Sigmoid colon (tissue), 7 donors: ENCODE data around the gene HOXC5. TPM values are rescaled to one million over a fixed set of nuclear protein-coding genes. Genes with fewer than 3 reads are reported as not detected.
A peak's percentile ranks its signal among the peaks of the same experiment; 100 is the strongest.

Experiments
- DNase-seq: peaks from one replicate; pipeline ENCODE4 v3.0.0-alpha.2; 2019
- H3K27ac ChIP-seq, 4 donors: fragments of 200-600 bp; sonication (generic); one replicate each; pipeline ENCODE4 v1.5.1; 2016 to 2019; ENCODE audit warnings: mild to moderate bottlenecking in 1 of 4
- H3K27me3 ChIP-seq, 3 donors: fragments of 200-600 bp; sonication (generic); one replicate each; pipeline ENCODE4 v1.5.1; 2019; ENCODE audit warnings: mild to moderate bottlenecking in 1 of 3
- H3K36me3 ChIP-seq, 4 donors: fragments of 200-600 bp; sonication (generic); one replicate each; pipeline ENCODE4 v1.5.1; 2016 to 2019
- H3K4me1 ChIP-seq, 4 donors: fragments of 200-600 bp; sonication (generic); one replicate each; pipeline ENCODE4 v1.5.1; 2017 to 2019
- H3K4me3 ChIP-seq, 4 donors: fragments of 200-600 bp; sonication (generic); one replicate each; pipeline ENCODE4 v1.5.1; 2017 to 2019; ENCODE audit warnings: mild to moderate bottlenecking in 2 of 4, moderate library complexity in 1 of 4
- H3K9me3 ChIP-seq, 4 donors: fragments of 200-600 bp in 3 of 4; sonication (generic) in 3 of 4; one replicate each; pipeline versions ENCODE4 v1.5.1 to v1.6.1; 2013 to 2019
- CTCF ChIP-seq, 4 experiments: fragments of 450-650 bp in 3 of 4; fragments of 200-600 bp in 1 of 4; IDR thresholded peaks; one replicate each; pipeline ENCODE4 v1.5.1; 2016 to 2019; ENCODE audit warnings: antibody characterized with exemption in 4 of 4, mild to moderate bottlenecking in 3 of 4, moderate library complexity in 2 of 4
- EP300 ChIP-seq, 4 donors: sonication (generic); formaldehyde crosslinking; IDR thresholded peaks; one replicate each; pipeline ENCODE4 v1.6.1; 2017; ENCODE audit warnings: antibody characterized with exemption in 4 of 4
- POLR2A ChIP-seq, 2 donors: fragments of 450-650 bp; IDR thresholded peaks; one replicate each; pipeline ENCODE4 v1.6.1; 2016; ENCODE audit warnings: antibody characterized with exemption in 2 of 2, mild to moderate bottlenecking in 2 of 2, moderate library complexity in 2 of 2
- POLR2AphosphoS5 ChIP-seq, 4 donors: sonication (generic); formaldehyde crosslinking; IDR thresholded peaks; one replicate each; pipeline ENCODE4 v1.6.1; 2017; ENCODE audit warnings: antibody characterized with exemption in 4 of 4
- WGBS, 2 donors: extraction: QIAGEN DNeasy Blood & Tissue Kit; methylation state at CpG; one replicate each; pipeline ENCODE4 v1.1.7; 2013; 5-methylcytosine and 5-hydroxymethylcytosine counted together
- intact Hi-C: fragments of 100-400 bp; cut with DNase I; formaldehyde crosslinking; loops from one replicate; pipeline ENCODE4 v1.15.1; 2023
- polyA plus RNA-seq, 3 donors: library from polyadenylated mRNA; stranded (reverse); fragments of 200-250 nt; gene quantifications; one replicate each; pipeline ENCODE4 v1.2.3, GENCODE V29; 2013
- total RNA-seq, 4 donors: library from RNA; depleted of rRNA; stranded (reverse); fragments of >200 nt; gene quantifications; one replicate each; pipeline ENCODE4 v1.1.0, GENCODE V29; 2016
- donor health status: healthy with polysubstance abuse.
- donor health status: Bipolar disorder and iron deficiency.
- donor health status: healthy.

The HOXC5 gene
- total and polyA plus RNA-seq, 7 donors: 0.03 to 1.4 TPM; not detected in 5

GRCh38 chr12:54004063-54004840 is 28.6 kb upstream of the HOXC5 start:
- WGBS, 2 donors: 27 to 44% methylated on average over 20 of the region's 20 CpGs
- H3K9me3 ChIP-seq: no peaks in the 10 kb centered on the region
- peaks cover 85 to 100% (median 99%) of the 10 kb centered on the region in 3 donors for H3K27me3 ChIP-seq
- TF ChIP-seq EP300 (IDR thresholded peaks at IDR 0.05) (no peak), POLR2AphosphoS5 (IDR thresholded peaks at IDR 0.05) (no peak), CTCF (IDR thresholded peaks at IDR 0.05) (no peak), POLR2A (IDR thresholded peaks at IDR 0.05) (no peak)
- no peak overlapping the region for H3K4me3 ChIP-seq
- no peak for DNase-seq
- no peak overlapping the region for H3K27ac ChIP-seq
- intact Hi-C loops: loop anchor here (10.0 kb wide), 1 partner anchor 371 kb away; no protein-coding TSS in a partner anchor
- peaks cover 0 to 27% (median 24%) of the 10 kb centered on the region in 4 donors for H3K4me1 ChIP-seq
- no peaks in the 10 kb centered on the region for H3K36me3 ChIP-seq

GRCh38 chr12:54004841-54005530 is 27.9 kb upstream of the HOXC5 start:
- intact Hi-C loops: loop anchor here (10.0 kb wide), 1 partner anchor 370 kb away; no protein-coding TSS in a partner anchor
- no peak for TF ChIP-seq CTCF (IDR thresholded peaks at IDR 0.05)
- TF ChIP-seq POLR2AphosphoS5 (IDR thresholded peaks at IDR 0.05): no peak
- no peak for TF ChIP-seq POLR2A (IDR thresholded peaks at IDR 0.05)
- no peak for TF ChIP-seq EP300 (IDR thresholded peaks at IDR 0.05)
- Histone ChIP-seq H3K36me3 (no peaks in the 10 kb centered on the region), H3K9me3 (no peaks in the 10 kb centered on the region), H3K27me3 (peaks cover 83 to 100% (median 99%) of the 10 kb centered on the region in 3 donors), H3K4me3 (no peak overlapping the region), H3K27ac (no peak overlapping the region), H3K4me1 (peaks cover 0 to 26% (median 23%) of the 10 kb centered on the region in 4 donors)
- 8 to 9% methylated on average over 31 of the region's 31 CpGs for whole genome bisulfite sequencing, 2 donors
- no peak for DNase-seq

- 4 to 5% methylated on average over 26 of the region's 26 CpGs for WGBS, 2 donors
- peaks cover 83 to 100% (median 99%) of the 10 kb centered on the region in 3 donors for H3K27me3 ChIP-seq
- H3K4me1 ChIP-seq: peaks cover 0 to 20% (median 18%) of the 10 kb centered on the region in 4 donors
- H3K4me3 ChIP-seq: no peak overlapping the region
- DNase-seq: no peak
- TF ChIP-seq POLR2A (IDR thresholded peaks at IDR 0.05): no peak
- no peak for TF ChIP-seq POLR2AphosphoS5 (IDR thresholded peaks at IDR 0.05)
- no peak for TF ChIP-seq CTCF (IDR thresholded peaks at IDR 0.05)
- no peak for TF ChIP-seq EP300 (IDR thresholded peaks at IDR 0.05)
- H3K9me3 ChIP-seq: no peaks in the 10 kb centered on the region
- H3K36me3 ChIP-seq: no peaks in the 10 kb centered on the region
- H3K27ac ChIP-seq: no peak overlapping the region
- intact Hi-C loops: loop anchor here (10.0 kb wide), 1 partner anchor 369 kb away; no protein-coding TSS in a partner anchor
These were observed 27.4 kb upstream of the HOXC5 start for GRCh38 chr12:54005531-54005852.

GRCh38 chr12:54005853-54006558 is 26.8 kb upstream of the HOXC5 start:
- TF ChIP-seq CTCF (IDR thresholded peaks at IDR 0.05): peak; percentile 83 to 93 (median 89)
- TF ChIP-seq POLR2AphosphoS5 (IDR thresholded peaks at IDR 0.05): no peak
- no peaks in the 10 kb centered on the region for H3K36me3 ChIP-seq
- 2% methylated on average over 39 of the region's 39 CpGs for WGBS, 2 donors
- intact Hi-C loops: loop anchor here (1.0 to 10.0 kb wide), 2 partner anchors 184 to 369 kb away; no protein-coding TSS in a partner anchor
- no peaks in the 10 kb centered on the region for H3K9me3 ChIP-seq
- peaks cover 0 to 18% (median 15%) of the 10 kb centered on the region in 4 donors for H3K4me1 ChIP-seq
- DNase-seq: peak; percentile 91
- H3K27me3 ChIP-seq: peaks cover 82 to 100% (median 99%) of the 10 kb centered on the region in 3 donors
- H3K4me3 ChIP-seq: peak overlapping the region in 2 of 4 donors; percentile 13 to 16
- no peak overlapping the region for H3K27ac ChIP-seq
